Endothelial cell (in vitro differentiated cells): ENCODE data around the gene EML3. TPM values are rescaled to one million over a fixed set of nuclear protein-coding genes. Genes with fewer than 3 reads are reported as not detected.
A peak's percentile ranks its signal among the peaks of the same experiment; 100 is the strongest.
"Not testable (repeated sequence)": the region's sequence is repeated elsewhere in the genome, so short reads cannot be mapped to it uniquely, and the experiment has no call there.

Experiments used
- DNase-seq: peaks from one replicate; pipeline ENCODE4 v3.0.0; 2021; ENCODE audit warnings: low spot score
- H3K27ac Mint-ChIP-seq: one replicate; pipeline ENCODE4 v1.8.0; 2021; ENCODE audit warnings: mixed read lengths, inconsistent platforms; ENCODE audit not compliant: unreplicated experiment
- H3K27me3 Mint-ChIP-seq: one replicate; pipeline ENCODE4 v1.8.0; 2021; ENCODE audit warnings: mild to moderate bottlenecking, moderate library complexity, mixed read lengths, inconsistent platforms; ENCODE audit not compliant: unreplicated experiment
- H3K36me3 Mint-ChIP-seq: one replicate; pipeline ENCODE4 v1.8.0; 2021; ENCODE audit warnings: mild to moderate bottlenecking, low read depth, mixed read lengths, inconsistent platforms; ENCODE audit not compliant: unreplicated experiment
- H3K4me1 Mint-ChIP-seq: one replicate; pipeline ENCODE4 v1.8.0; 2021; ENCODE audit warnings: mild to moderate bottlenecking, mixed read lengths, inconsistent platforms; ENCODE audit not compliant: unreplicated experiment
- H3K4me3 Mint-ChIP-seq: one replicate; pipeline ENCODE4 v1.8.0; 2021; ENCODE audit warnings: mild to moderate bottlenecking, mixed read lengths, inconsistent platforms; ENCODE audit not compliant: unreplicated experiment
- H3K9me3 Mint-ChIP-seq: one replicate; pipeline ENCODE4 v1.8.0; 2021; ENCODE audit warnings: mixed read lengths, inconsistent platforms; ENCODE audit not compliant: unreplicated experiment
- total RNA-seq: library from RNA; stranded (reverse); fragmentation: NEBNext Ultra II Directional; extraction: Animal tissue kit (Norgen Biotek cat#: 25700); gene quantifications from one replicate; pipeline ENCODE4 v1.2.1, GENCODE V29; 2021; ENCODE audit not compliant: unreplicated experiment
- TF ChIP-seq, protein P1 (sequence below): fragments of 200-600 bp; sonication (generic); IDR thresholded peaks from one replicate; pipeline ENCODE4 v1.5.0; 2021; ENCODE audit warnings: antibody characterized with exemption; ENCODE audit not compliant: unreplicated experiment

The EML3 gene
- total RNA-seq, 1 donor from 2014 or later: 98.6 TPM

DNA sequence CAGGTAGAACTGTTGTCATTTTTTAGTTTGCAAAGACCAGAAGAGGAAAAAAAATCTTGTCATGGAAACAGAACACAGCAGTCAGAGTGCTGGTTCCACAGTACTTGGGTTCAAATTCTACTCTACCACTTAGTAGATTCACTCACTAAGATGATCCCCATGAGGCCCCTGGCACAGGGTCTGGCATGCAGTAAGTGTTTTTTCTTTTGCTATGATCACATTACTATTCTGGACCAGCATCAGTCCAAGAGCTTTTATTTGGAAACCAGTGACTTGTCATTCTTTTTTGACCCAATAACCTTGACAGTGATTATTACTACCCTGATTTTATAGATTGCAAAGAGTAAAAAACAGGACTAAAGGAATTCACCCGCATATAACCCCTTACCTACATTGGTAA lies 43.0 kb downstream of the EML3 start:
- Mint-ChIP-seq H3K4me3 (no peak overlapping the region), H3K4me1 (peaks cover 37% of the 10 kb centered on the region), H3K36me3 (peaks cover 59% of the 10 kb centered on the region), H3K27me3 (no peaks in the 10 kb centered on the region), H3K27ac (no peak overlapping the region), H3K9me3 (no peaks in the 10 kb centered on the region)
- no peak for DNase-seq
- TF ChIP-seq, protein P1, sequence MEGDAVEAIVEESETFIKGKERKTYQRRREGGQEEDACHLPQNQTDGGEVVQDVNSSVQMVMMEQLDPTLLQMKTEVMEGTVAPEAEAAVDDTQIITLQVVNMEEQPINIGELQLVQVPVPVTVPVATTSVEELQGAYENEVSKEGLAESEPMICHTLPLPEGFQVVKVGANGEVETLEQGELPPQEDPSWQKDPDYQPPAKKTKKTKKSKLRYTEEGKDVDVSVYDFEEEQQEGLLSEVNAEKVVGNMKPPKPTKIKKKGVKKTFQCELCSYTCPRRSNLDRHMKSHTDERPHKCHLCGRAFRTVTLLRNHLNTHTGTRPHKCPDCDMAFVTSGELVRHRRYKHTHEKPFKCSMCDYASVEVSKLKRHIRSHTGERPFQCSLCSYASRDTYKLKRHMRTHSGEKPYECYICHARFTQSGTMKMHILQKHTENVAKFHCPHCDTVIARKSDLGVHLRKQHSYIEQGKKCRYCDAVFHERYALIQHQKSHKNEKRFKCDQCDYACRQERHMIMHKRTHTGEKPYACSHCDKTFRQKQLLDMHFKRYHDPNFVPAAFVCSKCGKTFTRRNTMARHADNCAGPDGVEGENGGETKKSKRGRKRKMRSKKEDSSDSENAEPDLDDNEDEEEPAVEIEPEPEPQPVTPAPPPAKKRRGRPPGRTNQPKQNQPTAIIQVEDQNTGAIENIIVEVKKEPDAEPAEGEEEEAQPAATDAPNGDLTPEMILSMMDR: no peak

DNA sequence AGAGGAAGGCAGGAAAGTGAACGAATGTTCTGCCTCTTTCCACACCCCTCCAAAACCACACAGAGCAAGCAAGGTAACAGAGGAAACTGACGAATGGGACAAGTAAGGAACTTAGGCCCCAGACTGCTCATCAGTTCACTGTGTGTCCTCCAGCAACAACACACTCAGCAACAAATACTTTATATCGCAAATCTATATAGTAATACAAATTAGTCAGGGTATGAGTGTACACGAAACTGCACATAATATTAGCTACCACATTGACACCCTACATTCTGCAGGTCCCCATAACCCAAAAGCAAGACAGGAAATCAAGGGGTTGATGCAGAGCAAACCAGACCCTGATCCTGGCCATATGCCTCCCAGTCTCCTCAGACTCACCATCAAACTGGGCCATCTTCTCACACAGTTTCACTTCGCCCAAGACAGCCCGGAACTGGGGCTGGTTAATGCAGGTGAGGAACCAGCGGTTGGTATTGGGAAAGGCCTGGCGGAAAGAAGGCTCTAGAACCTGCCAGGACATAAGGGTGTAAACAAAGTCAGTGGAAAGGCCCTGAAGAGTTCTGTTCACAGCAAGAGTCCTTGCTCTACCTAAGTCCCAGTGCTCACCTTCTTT lies 45.4 kb downstream of the EML3 start:
- TF ChIP-seq, protein P1: no peak
- no peaks in the 10 kb centered on the region for H3K27me3 Mint-ChIP-seq
- peaks cover 46% of the 10 kb centered on the region for H3K36me3 Mint-ChIP-seq
- peak overlapping the region; percentile 11 for H3K4me3 Mint-ChIP-seq
- no peaks in the 10 kb centered on the region for H3K9me3 Mint-ChIP-seq
- H3K27ac Mint-ChIP-seq: no peak overlapping the region
- peaks cover 19% of the 10 kb centered on the region for H3K4me1 Mint-ChIP-seq
- no peak for DNase-seq

DNA sequence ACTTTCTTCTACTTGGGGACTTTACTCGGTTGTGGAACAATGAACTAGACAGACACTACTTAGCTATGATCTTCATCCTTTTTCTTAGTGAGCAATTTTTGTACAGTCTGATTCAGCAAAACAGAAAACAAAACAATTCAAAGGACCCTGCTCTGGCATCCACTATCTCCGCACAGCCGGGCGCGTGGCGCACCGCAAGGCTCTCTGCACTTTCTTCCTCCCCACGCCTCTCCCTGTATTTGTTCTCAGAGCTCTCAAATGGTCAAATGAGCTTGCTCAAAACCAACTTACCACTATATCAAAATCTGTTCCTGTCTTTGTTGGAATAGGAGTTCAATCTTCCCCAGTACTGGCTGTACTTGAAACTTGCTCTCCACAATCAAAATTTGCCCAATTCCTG lies 46.3 kb downstream of the EML3 start:
- H3K36me3 Mint-ChIP-seq: peaks cover 41% of the 10 kb centered on the region
- TF ChIP-seq, protein P1: no peak

DNA sequence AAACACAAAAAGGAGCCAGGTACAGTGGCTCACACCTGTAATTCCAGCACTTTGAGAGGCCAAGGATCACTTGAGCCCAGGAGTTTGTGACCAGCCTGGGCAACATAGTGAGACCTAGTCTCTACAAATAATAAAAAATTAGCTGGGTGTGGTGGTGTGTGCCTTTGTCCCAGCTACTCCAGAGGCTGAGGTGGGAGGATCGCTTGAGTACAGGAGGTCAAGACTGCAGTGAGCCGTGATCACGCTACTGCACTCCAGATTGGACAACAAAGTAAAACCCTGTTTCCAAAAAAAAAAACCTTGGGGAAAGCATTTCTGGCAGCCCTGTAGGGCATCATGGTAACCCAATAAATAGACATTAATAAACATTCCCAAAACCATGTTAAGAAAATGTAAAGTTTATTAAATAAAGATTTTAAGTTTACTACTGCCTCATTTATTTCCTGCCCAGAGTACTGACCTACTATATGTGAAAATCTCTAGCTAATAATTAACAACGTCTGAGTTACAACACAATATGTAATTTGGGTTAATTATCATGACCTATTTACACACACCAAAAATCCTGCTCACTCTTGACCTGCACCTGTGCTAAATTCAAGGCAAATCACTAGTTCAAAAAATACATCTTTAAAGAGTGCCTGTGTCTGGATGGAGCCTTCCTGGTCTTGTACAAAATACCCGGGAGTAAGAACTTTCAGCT lies 47.3 kb downstream of the EML3 start:
- H3K4me3 Mint-ChIP-seq: no peak overlapping the region
- H3K27me3 Mint-ChIP-seq: no peaks in the 10 kb centered on the region
- peaks cover 13% of the 10 kb centered on the region for H3K4me1 Mint-ChIP-seq
- H3K9me3 Mint-ChIP-seq: no peaks in the 10 kb centered on the region
- H3K36me3 Mint-ChIP-seq: peaks cover 33% of the 10 kb centered on the region
- H3K27ac Mint-ChIP-seq: no peak overlapping the region
- TF ChIP-seq, protein P1: no peak
- DNase-seq: no peak

More for the DNA sequence above, 46.3 kb downstream of the EML3 start:
- Mint-ChIP-seq H3K4me3 (peak overlapping the region; percentile 21), H3K27me3 (no peaks in the 10 kb centered on the region), H3K4me1 (peaks cover 17% of the 10 kb centered on the region), H3K9me3 (no peaks in the 10 kb centered on the region), H3K27ac (peak overlapping the region; percentile 27)
- DNase-seq: no peak

GRCh38 chr11:62561677-62562230 lies 50.8 kb downstream of the EML3 start:
- H3K36me3 Mint-ChIP-seq: peaks cover 28% of the 10 kb centered on the region
- H3K4me3 Mint-ChIP-seq, DNase-seq, H3K27me3 Mint-ChIP-seq, H3K9me3 Mint-ChIP-seq: not testable (repeated sequence)
- peaks cover 22% of the 10 kb centered on the region for H3K4me1 Mint-ChIP-seq
- H3K27ac Mint-ChIP-seq: peak overlapping the region; percentile 53
